ENCODE measurements around the gene FUT1. TPM values are rescaled to one million over a fixed set of nuclear protein-coding genes. Genes with fewer than 3 reads are reported as not detected.

FUT1 gene
- total and polyA plus RNA-seq, 2 of the 8 experiments (the other 6 are each of a cell fraction or from before 2014, with no cell fraction given) = 7.4 to 12.9 TPM

DNA sequence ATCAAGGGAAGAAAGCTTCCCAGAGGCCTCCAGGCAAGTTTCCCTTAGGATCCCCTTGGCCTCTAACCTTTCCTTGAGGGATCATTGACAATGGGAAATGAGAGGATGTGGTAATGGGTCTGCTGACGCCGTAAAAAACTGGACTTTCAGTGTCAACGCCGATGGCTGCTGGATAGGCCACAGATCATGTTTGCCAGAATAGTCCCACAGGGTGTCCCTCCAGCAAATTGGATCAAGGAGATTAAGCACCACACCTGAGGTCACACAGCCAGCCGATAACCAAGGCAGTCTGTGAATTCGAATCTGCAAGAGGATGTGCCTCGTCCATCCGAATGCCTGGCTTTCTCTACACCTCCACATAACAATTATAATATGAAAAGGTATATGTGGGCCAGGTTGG, 40.8 kb upstream of the FUT1 start:
- ChIA-PET POLR2A (ENCODE audit: partially characterized antibody) (interaction anchor here (0.6 to 2.0 kb wide), 5 partner anchors 40 to 176 kb away, joined by 3 to 8 read pairs (median 3); partner anchors contain the start of gene PPP1R15A), CTCF (ENCODE audit: partially characterized antibody) (interaction anchor here (0.7 to 17.5 kb wide), 8 partner anchors 19 to 966 kb away, joined by 3 to 285 read pairs (median 5); partner anchors contain the start of genes BCAT2 and CA11)
- Histone ChIP-seq H3K14ac (ENCODE audit: insufficient read length) (no peak overlapping the region), H3K18ac (ENCODE audit: extremely low read depth, low read length) (no peak overlapping the region), H3K27me3 (replicated peaks in 1 of 4; ENCODE audit: control insufficient read depth in 3 of 4, extremely low read depth in 1 of 4, insufficient read depth in 3 of 4, low read length in 3 of 4) (no peaks in the 10 kb centered on the region), H3K56ac (replicated peaks; ENCODE audit: insufficient read length, low read depth, low read length) (no peak overlapping the region), H2AFZ (ENCODE audit: low read length) (no peak overlapping the region), H3K4me2 (ENCODE audit: insufficient read depth in 1 of 2, low read depth in 2 of 2, low read length in 2 of 2) (no peak overlapping the region), H3K4ac (replicated peaks; ENCODE audit: insufficient read length, low read depth, low read length) (no peak overlapping the region), H2AK5ac (ENCODE audit: low read depth, low read length) (no peak overlapping the region), H4K5ac (ENCODE audit: insufficient read length, low read depth, low read length) (no peak overlapping the region), H4K8ac (ENCODE audit: extremely low read depth, insufficient read depth, low read length) (no peak overlapping the region), H3K9me3 (ENCODE audit: insufficient read depth in 2 of 2, low read depth in 1 of 2, low read length in 1 of 2) (no peaks in the 10 kb centered on the region), H3K9ac (replicated peaks in 1 of 4; ENCODE audit: extremely low read depth in 1 of 4, low read depth in 3 of 4, low read length in 3 of 4) (no peak overlapping the region), H3K79me1 (ENCODE audit: low read depth, low read length) (no peaks in the 10 kb centered on the region), H2BK120ac (replicated peaks; ENCODE audit: low read depth, low read length) (no peak overlapping the region), H2BK15ac (ENCODE audit: low read length) (no peak overlapping the region), H3K23ac (ENCODE audit: insufficient read length) (no peak overlapping the region), H4K91ac (replicated peaks; ENCODE audit: insufficient read length, low read length) (no peak overlapping the region), H2BK5ac (ENCODE audit: low read depth, low read length) (no peak overlapping the region), H3K27ac (ENCODE audit: low read depth, low read length) (no peak overlapping the region), H4K20me1 (replicated peaks in 1 of 2; ENCODE audit: control insufficient read depth in 1 of 2, insufficient read depth in 2 of 2, low read length in 2 of 2) (no peaks in the 10 kb centered on the region), H3K23me2 (ENCODE audit: low read depth, low read length) (no peaks in the 10 kb centered on the region), H3K4me3 (ENCODE audit: extremely low read depth in 1 of 4, insufficient read depth in 2 of 4, low read depth in 3 of 4, low read length in 4 of 4) (no peak overlapping the region), H3K36me3 (ENCODE audit: control insufficient read depth in 2 of 4, insufficient read depth in 4 of 4, low read length in 3 of 4) (no peaks in the 10 kb centered on the region), H3K79me2 (ENCODE audit: control insufficient read depth in 1 of 2, insufficient read depth in 2 of 2, low read length in 2 of 2) (no peaks in the 10 kb centered on the region), H2BK12ac (ENCODE audit: low read depth, low read length) (no peak overlapping the region), H3K4me1 (replicated peaks in 1 of 4; ENCODE audit: control insufficient read depth in 3 of 4, insufficient read depth in 4 of 4, low read length in 3 of 4) (peaks cover 0 to 3% (median under 1%) of the 10 kb centered on the region in 4 experiments; a peak in 3 of 7 replicates), H2BK20ac (ENCODE audit: low read length) (no peak overlapping the region; the same call in 1 of the 2 replicates)
- TF ChIP-seq KDM1A (IDR thresholded peaks at IDR 0.05; ENCODE audit: borderline replicate concordance, low read length) (no peak), HDAC6 (IDR thresholded peaks at IDR 0.05; ENCODE audit: low read depth, low read length) (no peak), TBP (IDR thresholded peaks at IDR 0.05; ENCODE audit: low read depth, low read length) (no peak), NANOG (IDR thresholded peaks at IDR 0.05; ENCODE audit: insufficient read depth, low read depth, low read length, poor library complexity, severe bottlenecking) (no peak), ATF2 (IDR thresholded peaks at IDR 0.05; ENCODE audit: low read length) (no peak), YY1 (IDR thresholded peaks at IDR 0.05; ENCODE audit: low read depth, low read length) (no peak), CBX5 (IDR thresholded peaks at IDR 0.05; ENCODE audit: low read depth, low read length) (no peak), SP2 (IDR thresholded peaks at IDR 0.05; ENCODE audit: low read length) (no peak), EGR1 (IDR thresholded peaks at IDR 0.05; ENCODE audit: borderline replicate concordance, low read depth, low read length) (no peak), EZH2 (IDR thresholded peaks at IDR 0.05; ENCODE audit: low read depth, low read length, severe bottlenecking) (no peak), BCL11A (IDR thresholded peaks at IDR 0.05; ENCODE audit: low read depth in 2 of 2, low read length in 2 of 2) (no peak), NRF1 (IDR thresholded peaks at IDR 0.05; ENCODE audit: low read depth, low read length) (no peak), TAF1 (IDR thresholded peaks at IDR 0.05; ENCODE audit: low read depth, low read length) (no peak)
- DNase-seq (ENCODE audit: low read depth in 1 of 2, low spot score in 2 of 2) (no peak), FAIRE-seq (no peak)
- 73% methylated on average over 8 of the region's 8 CpGs; no CpG with 5 or more reads in 1 of the 2 experiments for WGBS, 2 experiments (ENCODE audit: extremely low coverage in 1 of 2, insufficient coverage in 1 of 2, insufficient read length in 1 of 2, insufficient replicate concordance in 2 of 2, low coverage in 1 of 2, low lambda C conversion rate in 2 of 2, missing lambda C conversion rate in 1 of 2)

Data from H1 (cell line).